Testis (tissue), 2 donors: ENCODE results near the gene SEPTIN5.

ENCODE experiments used
- CTCF ChIP-seq, 3 experiments: fragments of 450-650 bp in 2 of 3; fragments of 200-600 bp in 1 of 3; sonication (generic) in 1 of 3; IDR thresholded peaks; one replicate each; pipeline ENCODE4 v1.5.1; 2016 to 2019; ENCODE audit warnings: antibody characterized with exemption in 3 of 3, mild to moderate bottlenecking in 2 of 3, moderate library complexity in 1 of 3
- POLR2A ChIP-seq: fragments of 450-650 bp; IDR thresholded peaks from one replicate; pipeline ENCODE4 v1.6.1; 2017; ENCODE audit warnings: antibody characterized with exemption, mild to moderate bottlenecking, moderate library complexity

- TF ChIP-seq POLR2A (no peak), CTCF (IDR thresholded peaks at IDR 0.05) (no peak)
These were observed 47.4 kb upstream of the SEPTIN5 start for GRCh38 chr22:19666673-19667593.
